Stomach smooth muscle (tissue), 2 donors: ENCODE measurements around the gene DNAJC8.

Experiments
- H3K27ac ChIP-seq: one replicate; pipeline ENCODE4 v1.7.0; 2013; ENCODE audit warnings: mild to moderate bottlenecking, low read length, inconsistent platforms
- H3K27me3 ChIP-seq, 2 donors: one replicate each; pipeline ENCODE4 v1.7.0; 2013; ENCODE audit warnings: low read length in 2 of 2; ENCODE audit not compliant: insufficient read depth in 2 of 2, control insufficient read depth in 1 of 2
- H3K36me3 ChIP-seq, 2 donors: one replicate each; pipeline ENCODE4 v1.7.0; 2013; ENCODE audit warnings: low read length in 2 of 2; ENCODE audit not compliant: control insufficient read depth in 2 of 2, insufficient read depth in 2 of 2
- H3K4me1 ChIP-seq: one replicate; pipeline ENCODE4 v1.7.0; 2013; ENCODE audit warnings: low read length; ENCODE audit not compliant: control insufficient read depth, insufficient read depth
- H3K4me3 ChIP-seq, 2 donors: one replicate each; pipeline ENCODE4 v1.7.0; 2013; ENCODE audit warnings: low read length in 2 of 2
- H3K9ac ChIP-seq, 2 donors: one replicate each; pipeline ENCODE4 v1.7.0; 2013; ENCODE audit warnings: low read length in 2 of 2, mild to moderate bottlenecking in 1 of 2
- H3K9me3 ChIP-seq, 2 donors: one replicate each; pipeline ENCODE4 v1.7.0; 2013; ENCODE audit warnings: low read length in 2 of 2; ENCODE audit not compliant: control insufficient read depth in 2 of 2
- donor health status: healthy.
- donor health status: Pancreatic carcinoma.

DNAJC8 gene

GRCh38 chr1:28199328-28200233 lies 33.2 kb downstream of the DNAJC8 start:
- H3K27me3 ChIP-seq, result no peaks in the 10 kb centered on the region
- no peak overlapping the region for H3K9ac ChIP-seq
- no peaks in the 10 kb centered on the region for H3K4me1 ChIP-seq
- peaks cover 43 to 46% of the 10 kb centered on the region in 2 donors for H3K36me3 ChIP-seq
- no peaks in the 10 kb centered on the region for H3K9me3 ChIP-seq
- H3K27ac ChIP-seq, result no peak overlapping the region
- no peak overlapping the region for H3K4me3 ChIP-seq

- H3K9ac ChIP-seq, result no peak overlapping the region
These were observed 35.0 kb downstream of the DNAJC8 start for GRCh38 chr1:28197682-28198415.

GRCh38 chr1:28196330-28196729 lies 36.5 kb downstream of the DNAJC8 start:
- peaks cover 32 to 33% of the 10 kb centered on the region in 2 donors for H3K36me3 ChIP-seq
- no peaks in the 10 kb centered on the region for H3K27me3 ChIP-seq
- no peak overlapping the region for H3K4me3 ChIP-seq
- H3K27ac ChIP-seq, result no peak overlapping the region
- H3K9me3 ChIP-seq, result no peaks in the 10 kb centered on the region
- H3K4me1 ChIP-seq, result no peaks in the 10 kb centered on the region
- H3K9ac ChIP-seq, result no peak overlapping the region

More at GRCh38 chr1:28197682-28198415, 35.0 kb downstream of the DNAJC8 start:
- Histone ChIP-seq H3K27me3 (no peaks in the 10 kb centered on the region), H3K4me1 (no peaks in the 10 kb centered on the region), H3K27ac (no peak overlapping the region), H3K9me3 (no peaks in the 10 kb centered on the region), H3K36me3 (peaks cover 34% of the 10 kb centered on the region in 2 donors), H3K4me3 (no peak overlapping the region)

GRCh38 chr1:28195780-28196179 lies 37.0 kb downstream of the DNAJC8 start:
- no peaks in the 10 kb centered on the region for H3K27me3 ChIP-seq
- no peaks in the 10 kb centered on the region for H3K4me1 ChIP-seq
- no peak overlapping the region for H3K9ac ChIP-seq
- peaks cover 27 to 29% of the 10 kb centered on the region in 2 donors for H3K36me3 ChIP-seq
- no peaks in the 10 kb centered on the region for H3K9me3 ChIP-seq
- H3K27ac ChIP-seq, result no peak overlapping the region
- H3K4me3 ChIP-seq, result no peak overlapping the region

GRCh38 chr1:28194326-28195035 lies 38.3 kb downstream of the DNAJC8 start:
- no peak overlapping the region for H3K27ac ChIP-seq
- H3K9ac ChIP-seq, result no peak overlapping the region
- no peaks in the 10 kb centered on the region for H3K27me3 ChIP-seq
- H3K4me3 ChIP-seq, result no peak overlapping the region
- no peaks in the 10 kb centered on the region for H3K4me1 ChIP-seq
- peaks cover 15 to 19% of the 10 kb centered on the region in 2 donors for H3K36me3 ChIP-seq
- H3K9me3 ChIP-seq, result no peaks in the 10 kb centered on the region

GRCh38 chr1:28193701-28194161 lies 39.1 kb downstream of the DNAJC8 start:
- Histone ChIP-seq H3K4me3 (no peak overlapping the region), H3K27ac (no peak overlapping the region), H3K9ac (no peak overlapping the region), H3K36me3 (peaks cover 8 to 12% of the 10 kb centered on the region in 2 donors), H3K27me3 (no peaks in the 10 kb centered on the region), H3K4me1 (no peaks in the 10 kb centered on the region), H3K9me3 (no peaks in the 10 kb centered on the region)

GRCh38 chr1:28190996-28191645 lies 41.7 kb downstream of the DNAJC8 start:
- no peak overlapping the region for H3K9ac ChIP-seq
- no peaks in the 10 kb centered on the region for H3K4me1 ChIP-seq
- H3K27me3 ChIP-seq, result no peaks in the 10 kb centered on the region
- H3K4me3 ChIP-seq, result no peak overlapping the region
- no peaks in the 10 kb centered on the region for H3K9me3 ChIP-seq
- H3K36me3 ChIP-seq, result peaks cover 0 to 6% of the 10 kb centered on the region in 2 donors
- no peak overlapping the region for H3K27ac ChIP-seq

GRCh38 chr1:28190337-28190979 lies 42.4 kb downstream of the DNAJC8 start:
- no peak overlapping the region for H3K27ac ChIP-seq
- peaks cover 0 to 6% of the 10 kb centered on the region in 2 donors for H3K36me3 ChIP-seq
- H3K4me1 ChIP-seq, result no peaks in the 10 kb centered on the region
- H3K9me3 ChIP-seq, result no peaks in the 10 kb centered on the region
- no peaks in the 10 kb centered on the region for H3K27me3 ChIP-seq
- no peak overlapping the region for H3K4me3 ChIP-seq
- no peak overlapping the region for H3K9ac ChIP-seq

GRCh38 chr1:28185071-28185470 lies 47.8 kb downstream of the DNAJC8 start:
- H3K36me3 ChIP-seq, result no peaks in the 10 kb centered on the region
- H3K9me3 ChIP-seq, result no peaks in the 10 kb centered on the region
- H3K4me3 ChIP-seq, result no peak overlapping the region
- H3K27me3 ChIP-seq, result no peaks in the 10 kb centered on the region
- no peaks in the 10 kb centered on the region for H3K4me1 ChIP-seq
- no peak overlapping the region for H3K9ac ChIP-seq
- no peak overlapping the region for H3K27ac ChIP-seq
